Heart left ventricle (tissue), 13 donors: ENCODE measurements around the gene MC1R.

ENCODE experiments used
- CTCF ChIP-seq, 12 donors: fragments of 200-600 bp; sonication (generic) in 4 of 12; IDR thresholded peaks; one replicate each; pipeline versions ENCODE4 v1.5.0 to v1.8.0; 2018 to 2022; ENCODE audit warnings: antibody characterized with exemption in 12 of 12, mild to moderate bottlenecking in 5 of 12
- POLR2A ChIP-seq, 2 donors: fragments of 450-650 bp; IDR thresholded peaks; one replicate each; pipeline ENCODE4 v1.6.1; 2017; ENCODE audit warnings: antibody characterized with exemption in 2 of 2, mild to moderate bottlenecking in 2 of 2, moderate library complexity in 2 of 2
- donor health status: ischemic (EF 13 %, LVEDD 7.1; RV severe dilation, severe dysfunction).
- donor health status: DM: no; HTN: yes; CAD: no.
- donor health status: DM: no; HTN: no; CAD: no.
- donor health status: ischemic (EF 25% LVEDD 6.9; RV normal size, moderate dysfunction).
- donor health status: ischemic (EF 25% LVEDD 5.7; RV mildly dilated, moderate dysfunction).
- donor health status: ischemic (EF 35%, LVEDD 5.7; RV mildly dilated, moderate dysfunction).
- donor health status: nonischemic (EF 11% LVEDD 7.7; RV severe dilation, severe dysfunction).
- donor health status: DM: yes; HTN: yes; CAD: no.
- donor health status: PGD.
- donor health status: ischemic (EF 29% LVEDD 5.4; RV normal size, mild dysfunction).
- donor health status: nonischemic (EF 23%, LVEDD 6.1; RV moderate dilation, normal function).

- no peak for TF ChIP-seq CTCF (IDR thresholded peaks at IDR 0.05)
- TF ChIP-seq POLR2A (IDR thresholded peaks at IDR 0.05), result no peak
Measured at GRCh38 chr16:89903908-89904515, 14.7 kb upstream of the MC1R start.
